Keratinocyte (primary cell): ENCODE results near the gene PAK3. TPM values are rescaled to one million over a fixed set of nuclear protein-coding genes. Genes with fewer than 3 reads are reported as not detected.

ENCODE experiments used
- DNase-seq: peaks from one replicate; pipeline ENCODE4 v3.0.0-alpha.2; 2011; ENCODE audit warnings: low read depth, missing footprints, low spot score
- FAIRE-seq: peaks from 2 replicates; lab custom pipeline; 2011; peaks lifted over from hg19 to GRCh38; lab: Jason Lieb, UNC
- H2AFZ ChIP-seq: 2 replicates; pipeline ENCODE4 v1.6.0; 2012; ENCODE audit warnings: low read length, control low read depth, inconsistent platforms; ENCODE audit not compliant: control insufficient read depth
- H3K27ac ChIP-seq: 2 replicates; pipeline ENCODE4 v1.5.1; 2011; ENCODE audit warnings: low read length; ENCODE audit not compliant: control insufficient read depth, insufficient read depth
- H3K27me3 ChIP-seq: 3 replicates; pipeline ENCODE4 v1.6.0; 2011; ENCODE audit warnings: low read length; ENCODE audit not compliant: control insufficient read depth, insufficient read depth; ENCODE audit errors: extremely low read depth
- H3K36me3 ChIP-seq, 2 experiments: 2 replicates in 1 of 2; 3 replicates in 1 of 2; pipeline ENCODE4 v1.5.1; 2011; ENCODE audit warnings: low read length in 2 of 2, mild to moderate bottlenecking in 1 of 2; ENCODE audit not compliant: control insufficient read depth in 2 of 2, insufficient read depth in 2 of 2; ENCODE audit errors: extremely low read depth in 1 of 2
- H3K4me1 ChIP-seq: 3 replicates; pipeline ENCODE4 v1.5.1; 2011; ENCODE audit warnings: low read length; ENCODE audit not compliant: control insufficient read depth, insufficient read depth; ENCODE audit errors: extremely low read depth
- H3K4me2 ChIP-seq: 3 replicates; pipeline ENCODE4 v1.6.0; 2011; ENCODE audit warnings: low read depth, low read length; ENCODE audit not compliant: control insufficient read depth, insufficient read depth; ENCODE audit errors: extremely low read depth
- H3K4me3 ChIP-seq, 3 experiments: fragments of 200-600 bp in 1 of 3; sonication (generic) in 1 of 3; 2 replicates in 2 of 3; 3 replicates in 1 of 3; pipeline ENCODE4 v1.5.1; 2011 to 2016; ENCODE audit warnings: low read length in 3 of 3, mild to moderate bottlenecking in 3 of 3, control low read depth in 2 of 3, inconsistent platforms in 1 of 3, low read depth in 1 of 3, mixed read lengths in 1 of 3, mixed run types in 1 of 3, moderate library complexity in 1 of 3; ENCODE audit not compliant: control insufficient read depth in 2 of 3, insufficient read depth in 2 of 3; ENCODE audit errors: extremely low read depth in 1 of 3
- H3K79me2 ChIP-seq: 2 replicates; pipeline ENCODE4 v1.6.0; 2012; ENCODE audit warnings: low read length; ENCODE audit not compliant: control insufficient read depth, insufficient read depth
- H3K9ac ChIP-seq: 3 replicates; pipeline ENCODE4 v1.6.0; 2011; ENCODE audit warnings: low read length; ENCODE audit not compliant: control insufficient read depth, insufficient read depth; ENCODE audit errors: extremely low read depth
- H3K9me1 ChIP-seq: 3 replicates; pipeline ENCODE4 v1.6.0; 2011; ENCODE audit warnings: low read length; ENCODE audit not compliant: control insufficient read depth, insufficient read depth; ENCODE audit errors: extremely low read depth
- H3K9me3 ChIP-seq: 2 replicates; pipeline ENCODE4 v1.5.1; 2012; ENCODE audit warnings: low read depth, low read length; ENCODE audit not compliant: control insufficient read depth
- H4K20me1 ChIP-seq: 3 replicates; pipeline ENCODE4 v1.6.0; 2011; ENCODE audit warnings: low read length; ENCODE audit not compliant: control insufficient read depth, insufficient read depth; ENCODE audit errors: extremely low read depth
- EZH2 ChIP-seq: IDR thresholded peaks from one replicate; pipeline ENCODE4 v1.6.1; 2012; ENCODE audit warnings: inconsistent platforms, mild to moderate bottlenecking, low read length, moderate library complexity
- dilution Hi-C: fragments of 300-500 bp; cut with MboI; formaldehyde crosslinking; loops from one replicate; pipeline ENCODE4 v1.7.0; 2020; ENCODE audit warnings: low sequenced_read_pairs; ENCODE audit not compliant: extremely low pct_ligation_motif_present
- polyA plus RNA-seq, 5 experiments: library from polyadenylated mRNA; depleted of rRNA in 3 of 5; stranded (reverse) in 3 of 5; stranded (forward) in 1 of 5; unstranded in 1 of 5; fragments of >200 nt; gene quantifications; 1 replicate in 1 of 5; 2 replicates in 3 of 5; 3 replicates in 1 of 5; pipeline versions ENCODE4 v1.2.1 to v1.2.3, GENCODE V29; 2011 to 2012; ENCODE audit warnings: missing spikeins in 2 of 5, low read depth in 1 of 5, low replicate concordance in 1 of 5
- TF ChIP-seq, protein P1 (sequence below), 3 experiments: IDR thresholded peaks in 1 of 3; conservative IDR thresholded peaks in 1 of 3; optimal IDR thresholded peaks in 1 of 3; 2 replicates in 2 of 3; 3 replicates in 1 of 3; pipeline versions ENCODE3 to v1.5.1; 2011; ENCODE audit warnings: low read length in 3 of 3, mild to moderate bottlenecking in 3 of 3, moderate library complexity in 2 of 3, control low read depth in 1 of 3, inconsistent platforms in 1 of 3; ENCODE audit not compliant: insufficient read depth in 2 of 3; ENCODE audit errors: extremely low read depth in 1 of 3

Gene PAK3
- polyA plus RNA-seq, 1 donor (not counting 4 experiments of a cell fraction or from before 2014, with no cell fraction given), result 0.34 TPM

DNA sequence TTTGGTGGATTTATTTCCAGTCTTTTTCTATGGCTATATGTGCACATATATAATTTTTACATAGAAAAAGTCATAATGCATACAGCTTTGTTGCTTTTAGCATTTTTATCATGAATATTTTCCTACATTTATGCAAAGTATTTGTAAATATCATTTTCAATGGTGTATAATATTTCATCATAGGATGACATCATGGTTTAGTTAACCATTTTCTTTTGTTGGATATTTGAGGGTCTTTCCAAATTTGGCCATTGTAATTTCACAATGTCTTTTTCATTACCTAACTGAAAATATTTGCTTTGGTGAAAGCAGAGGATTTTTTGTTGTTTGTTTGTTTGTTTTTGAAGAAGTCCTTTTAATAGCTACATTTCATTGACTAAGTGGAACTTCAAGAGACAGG, 31.0 kb downstream of the PAK3 start:
- Histone ChIP-seq H3K36me3 (no peaks in the 10 kb centered on the region), H3K9ac (no peak overlapping the region), H3K9me3 (no peaks in the 10 kb centered on the region), H3K79me2 (no peaks in the 10 kb centered on the region), H2AFZ (no peak overlapping the region), H3K4me1 (no peaks in the 10 kb centered on the region), H3K4me3 (no peak overlapping the region), H3K27me3 (no peaks in the 10 kb centered on the region), H3K27ac (no peak overlapping the region), H3K9me1 (no peaks in the 10 kb centered on the region), H3K4me2 (no peak overlapping the region), H4K20me1 (no peaks in the 10 kb centered on the region)
- dilution Hi-C loops, result no loop called here
- DNase-seq (no peak), FAIRE-seq (no peak)
- no peak for TF ChIP-seq EZH2
- TF ChIP-seq, protein P1, sequence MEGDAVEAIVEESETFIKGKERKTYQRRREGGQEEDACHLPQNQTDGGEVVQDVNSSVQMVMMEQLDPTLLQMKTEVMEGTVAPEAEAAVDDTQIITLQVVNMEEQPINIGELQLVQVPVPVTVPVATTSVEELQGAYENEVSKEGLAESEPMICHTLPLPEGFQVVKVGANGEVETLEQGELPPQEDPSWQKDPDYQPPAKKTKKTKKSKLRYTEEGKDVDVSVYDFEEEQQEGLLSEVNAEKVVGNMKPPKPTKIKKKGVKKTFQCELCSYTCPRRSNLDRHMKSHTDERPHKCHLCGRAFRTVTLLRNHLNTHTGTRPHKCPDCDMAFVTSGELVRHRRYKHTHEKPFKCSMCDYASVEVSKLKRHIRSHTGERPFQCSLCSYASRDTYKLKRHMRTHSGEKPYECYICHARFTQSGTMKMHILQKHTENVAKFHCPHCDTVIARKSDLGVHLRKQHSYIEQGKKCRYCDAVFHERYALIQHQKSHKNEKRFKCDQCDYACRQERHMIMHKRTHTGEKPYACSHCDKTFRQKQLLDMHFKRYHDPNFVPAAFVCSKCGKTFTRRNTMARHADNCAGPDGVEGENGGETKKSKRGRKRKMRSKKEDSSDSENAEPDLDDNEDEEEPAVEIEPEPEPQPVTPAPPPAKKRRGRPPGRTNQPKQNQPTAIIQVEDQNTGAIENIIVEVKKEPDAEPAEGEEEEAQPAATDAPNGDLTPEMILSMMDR (optimal IDR thresholded peaks at IDR 0.05 in 1 of 3, IDR thresholded peaks at IDR 0.05 in 1 of 3, conservative IDR thresholded peaks at IDR 0.05 in 1 of 3; ENCODE audit: extremely low read depth in 1 of 3, insufficient read depth in 2 of 3, low read length in 3 of 3), result no peak

DNA sequence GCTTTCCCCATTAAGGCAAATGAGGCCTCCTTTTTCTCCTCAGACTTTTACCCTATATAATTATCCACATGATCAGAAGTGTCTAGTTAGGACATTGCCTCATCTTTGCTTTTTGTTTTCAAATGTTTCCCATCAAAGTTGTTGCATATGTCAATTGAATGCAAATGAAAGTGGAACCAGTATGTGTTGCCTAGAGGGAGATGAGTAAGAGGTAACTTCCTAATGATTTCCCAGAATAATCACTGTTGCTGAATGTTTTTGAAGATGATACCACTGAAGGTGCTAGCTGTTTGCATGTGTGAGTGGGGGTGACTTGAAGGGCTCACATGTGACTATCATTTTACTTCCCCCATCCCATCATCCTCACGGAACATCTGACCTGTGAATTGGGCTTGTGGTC, 33.9 kb downstream of the PAK3 start:
- Histone ChIP-seq H3K9me3 (no peaks in the 10 kb centered on the region), H3K27ac (no peak overlapping the region), H4K20me1 (no peaks in the 10 kb centered on the region), H3K79me2 (no peaks in the 10 kb centered on the region), H2AFZ (no peak overlapping the region), H3K4me2 (no peak overlapping the region), H3K9ac (no peak overlapping the region), H3K4me1 (no peaks in the 10 kb centered on the region), H3K9me1 (no peaks in the 10 kb centered on the region), H3K27me3 (no peaks in the 10 kb centered on the region), H3K4me3 (no peak overlapping the region), H3K36me3 (no peaks in the 10 kb centered on the region)
- TF ChIP-seq, protein P1 (optimal IDR thresholded peaks at IDR 0.05 in 1 of 3, IDR thresholded peaks at IDR 0.05 in 1 of 3, conservative IDR thresholded peaks at IDR 0.05 in 1 of 3; ENCODE audit: extremely low read depth in 1 of 3, insufficient read depth in 2 of 3, low read length in 3 of 3), result no peak
- no peak for TF ChIP-seq EZH2
- DNase-seq (no peak), FAIRE-seq (no peak)
- dilution Hi-C loops, result no loop called here
